Measurements from ENCODE around the gene IL18RAP. TPM values are rescaled to one million over a fixed set of nuclear protein-coding genes. Genes with fewer than 3 reads are reported as not detected.

IL18RAP gene
- total RNA-seq, 1 donor from 2014 or later = 0.45 TPM

DNA sequence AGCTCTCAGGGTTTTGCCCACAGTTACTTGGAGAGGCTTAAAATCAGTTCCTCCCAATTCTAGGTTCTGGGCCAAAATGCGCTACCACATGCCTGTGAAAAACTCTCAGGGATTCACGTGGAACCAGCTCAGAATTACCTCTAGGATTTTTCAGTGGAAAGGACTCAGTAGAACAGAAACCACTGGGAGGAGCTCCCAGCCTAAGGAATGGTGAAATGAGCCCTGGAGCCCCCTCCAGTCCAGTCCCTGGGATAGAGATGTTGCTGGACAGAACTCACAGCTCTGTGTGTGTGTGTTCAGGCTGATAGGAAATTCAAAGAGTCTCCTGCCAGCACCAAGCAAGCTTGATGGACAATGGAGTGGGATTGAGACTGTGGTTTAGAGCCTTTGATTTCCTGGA, 29.0 kb downstream of the IL18RAP start:
- ATAC-seq (no peak), DNase-seq (ENCODE audit: low spot score) (no peak)

GRCh38 chr2:102453501-102453900, 30.5 kb downstream of the IL18RAP start:
- ATAC-seq (no peak), DNase-seq (ENCODE audit: low spot score) (no peak)

GRCh38 chr2:102455061-102455670, 32.2 kb downstream of the IL18RAP start:
- ATAC-seq = no peak
- DNase-seq (ENCODE audit: low spot score) = no peak

DNA sequence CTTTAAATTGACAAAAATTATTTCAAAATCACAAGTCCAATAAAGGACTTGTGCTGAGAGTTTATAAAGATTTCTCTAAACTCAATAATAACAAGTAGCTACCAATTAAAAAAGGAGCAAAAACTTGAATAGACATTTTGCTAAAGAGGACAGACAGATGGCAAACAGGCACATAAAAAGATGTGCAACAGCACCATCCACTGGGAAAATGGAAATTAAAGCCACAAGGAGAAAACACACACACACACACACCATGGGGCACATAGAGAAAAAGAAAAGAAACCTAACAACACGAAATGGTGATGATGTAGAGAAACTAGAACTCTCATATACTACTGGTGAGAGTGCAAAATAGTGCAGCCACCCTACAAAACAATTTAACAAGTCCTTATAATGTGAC, 37.5 kb downstream of the IL18RAP start:
- ATAC-seq (no peak), DNase-seq (ENCODE audit: low spot score) (no peak)

- ATAC-seq (no peak), DNase-seq (ENCODE audit: low spot score) (no peak)
These were observed 38.2 kb downstream of the IL18RAP start for GRCh38 chr2:102461188-102461587.

DNA sequence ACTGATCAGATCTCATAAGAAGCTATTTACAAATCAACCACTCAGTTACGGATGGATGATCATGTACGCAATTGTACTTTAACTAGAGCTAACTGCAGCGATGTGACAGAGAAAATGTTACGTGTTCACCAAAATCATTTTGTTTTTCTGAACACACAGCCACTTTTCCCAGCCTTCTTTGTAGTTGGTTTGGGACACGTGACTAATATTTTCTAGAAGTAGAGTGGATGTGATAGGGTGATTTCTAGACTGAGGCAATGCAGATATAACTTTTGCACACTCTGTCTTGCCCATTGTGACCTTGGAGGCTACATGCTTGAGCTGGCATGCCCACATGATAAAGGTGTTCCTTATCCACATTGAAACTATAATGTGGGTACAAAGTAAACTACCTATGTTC, 40.2 kb downstream of the IL18RAP start:
- DNase-seq (ENCODE audit: low spot score) = no peak
- ATAC-seq = no peak

GRCh38 chr2:102470168-102470567, 47.2 kb downstream of the IL18RAP start:
- no peak for DNase-seq (ENCODE audit: low spot score)
- ATAC-seq = no peak

DNA sequence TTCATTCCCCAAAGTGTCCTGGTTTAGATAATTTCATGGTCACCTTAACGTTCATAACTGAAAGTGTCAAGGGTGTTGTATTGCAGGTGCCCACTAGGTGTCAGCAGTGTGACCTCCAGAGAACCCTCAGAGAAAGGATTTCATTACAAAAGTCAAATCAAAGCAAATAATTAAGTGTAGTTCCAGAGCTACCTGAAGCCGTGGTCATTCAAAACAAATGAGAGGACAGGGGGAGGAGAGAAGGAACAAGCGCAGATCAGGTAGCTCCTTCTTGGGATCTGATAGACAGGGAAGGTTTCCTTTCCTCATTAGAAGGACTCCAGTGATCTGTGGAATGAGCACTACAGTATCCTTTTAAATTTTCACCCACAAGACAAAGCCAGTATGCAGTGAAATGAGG, 50.1 kb downstream of the IL18RAP start, which contains the start of gene SLC9A4:
Gene SLC9A4 (plus strand): TSS at position 207 of the 400 bp plus-strand sequence. CDS start 534 bp downstream, outside the sequence.
- DNase-seq (ENCODE audit: low spot score) = no peak
- ATAC-seq = peak; percentile 97

GRCh38 chr2:102473631-102474030, 50.7 kb downstream of the IL18RAP start:
- ATAC-seq (no peak), DNase-seq (ENCODE audit: low spot score) (no peak)

DNA sequence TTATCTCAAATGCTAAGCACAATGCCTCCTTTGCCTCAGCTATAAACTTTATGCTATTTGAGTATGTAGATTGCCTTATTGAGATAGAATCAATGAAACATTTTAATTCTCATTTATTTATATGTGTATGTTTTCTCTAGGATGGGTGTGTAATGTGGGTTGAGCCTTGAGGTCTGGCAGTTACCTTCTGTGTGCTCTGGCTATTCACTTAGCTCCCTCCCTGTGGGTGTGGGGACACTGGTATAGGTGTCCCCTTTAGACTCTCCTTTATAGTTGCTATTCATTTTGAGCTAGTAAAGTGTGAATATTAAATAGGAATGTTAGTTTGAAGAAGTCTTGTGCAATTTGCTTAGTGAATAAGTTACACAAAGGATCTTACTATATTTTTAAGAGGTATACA, 51.8 kb downstream of the IL18RAP start:
- ATAC-seq = no peak
- no peak for DNase-seq (ENCODE audit: low spot score)

- DNase-seq (ENCODE audit: low spot score) (no peak), ATAC-seq (no peak)
These were observed 55.9 kb downstream of the IL18RAP start for GRCh38 chr2:102478686-102479470.

GRCh38 chr2:102480285-102481195, 57.6 kb downstream of the IL18RAP start:
- no peak for ATAC-seq

GRCh38 chr2:102481931-102482330, 59.0 kb downstream of the IL18RAP start:
- ATAC-seq = no peak
- DNase-seq (ENCODE audit: low spot score) = no peak

More at GRCh38 chr2:102480285-102481195, 57.6 kb downstream of the IL18RAP start:
- no peak for DNase-seq (ENCODE audit: low spot score)

DNA sequence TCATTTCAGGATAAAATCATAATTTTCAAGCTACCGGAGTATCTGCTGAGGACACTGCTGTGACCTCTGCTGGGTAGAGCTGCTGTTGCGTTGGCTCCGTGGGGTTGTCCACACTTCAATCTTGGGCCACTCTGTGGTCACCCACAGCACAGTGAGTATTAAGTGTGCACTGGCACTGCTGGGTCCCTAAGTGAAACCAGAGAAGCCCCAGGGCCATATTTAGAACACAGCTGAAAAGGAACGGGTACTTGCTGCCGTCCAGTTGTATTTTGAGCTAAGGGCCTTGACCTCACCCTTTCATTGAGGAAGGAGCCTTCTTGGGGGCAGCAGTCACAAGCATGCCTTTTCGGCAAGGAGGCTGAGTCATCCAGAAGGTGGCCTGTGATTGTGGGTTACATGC, 60.1 kb downstream of the IL18RAP start:
- ATAC-seq (no peak), DNase-seq (ENCODE audit: low spot score) (no peak)

DNA sequence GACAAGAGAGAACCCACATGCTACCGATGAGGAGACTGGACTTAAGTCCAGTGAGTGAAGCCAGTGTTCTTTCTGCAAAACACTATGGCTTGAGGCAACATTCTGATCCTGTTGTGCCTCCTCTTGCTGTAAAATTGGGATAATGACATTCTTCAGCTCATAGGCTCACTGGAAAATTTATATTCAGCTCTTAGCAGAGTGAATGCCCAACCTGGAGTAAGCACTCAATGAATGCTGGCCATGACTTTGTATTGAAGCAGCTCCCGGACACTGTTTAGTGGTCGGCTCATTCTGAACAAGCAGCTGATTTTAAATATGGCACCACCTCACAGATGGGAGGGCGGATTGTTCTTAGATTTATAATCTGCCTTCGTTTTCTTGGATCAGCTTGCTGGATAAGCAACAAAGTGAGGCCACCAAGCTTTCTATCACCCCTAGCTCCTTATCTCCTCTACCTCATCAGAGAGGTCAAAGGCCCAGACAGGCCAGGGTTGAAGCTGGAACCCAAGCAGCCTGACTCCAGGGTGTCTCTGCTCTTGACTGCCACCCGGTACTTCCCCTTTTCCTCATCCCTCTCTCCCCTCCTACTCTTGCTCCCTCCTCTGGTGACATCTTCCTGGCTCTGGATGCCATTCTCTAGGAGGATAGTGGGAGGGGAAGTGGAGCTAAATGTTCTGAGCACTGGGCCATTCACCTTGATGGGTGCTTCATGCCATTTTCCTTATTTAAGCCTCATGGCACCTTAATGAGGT, 61.5 kb downstream of the IL18RAP start:
- no peak for ATAC-seq
- no peak for DNase-seq (ENCODE audit: low spot score)

DNA sequence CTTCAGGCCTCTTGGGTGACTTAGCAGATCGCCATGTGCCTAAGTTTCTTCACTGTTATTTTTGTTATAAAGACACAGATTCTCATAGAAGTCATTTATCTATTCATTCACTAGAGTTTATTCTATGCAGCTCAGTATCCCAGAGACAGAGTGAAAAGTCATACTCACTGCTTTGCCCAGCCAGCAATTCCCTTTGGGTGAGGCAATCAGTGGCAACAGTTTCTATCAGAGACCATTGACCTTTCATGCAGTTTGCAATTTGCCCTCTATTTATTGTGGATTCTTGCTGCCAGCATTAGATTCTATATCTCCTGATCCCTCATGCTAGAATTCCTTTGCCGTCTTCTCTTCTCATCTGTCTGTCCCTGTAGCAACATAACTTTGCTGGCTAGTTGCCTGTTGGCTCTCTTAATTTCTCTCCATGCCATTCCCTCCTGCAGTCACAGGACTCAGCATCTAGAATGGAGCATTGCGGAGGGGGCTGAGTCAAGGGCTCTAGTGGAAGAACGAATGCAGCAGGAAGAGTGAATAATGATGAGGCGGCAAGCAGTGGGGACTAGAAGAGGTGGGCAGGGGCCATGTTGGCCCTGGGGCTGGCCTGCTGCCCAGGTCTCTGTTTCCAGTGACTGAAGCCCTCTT, 62.3 kb downstream of the IL18RAP start:
- DNase-seq (ENCODE audit: low spot score) (no peak), ATAC-seq (peak; percentile 89)

DNA sequence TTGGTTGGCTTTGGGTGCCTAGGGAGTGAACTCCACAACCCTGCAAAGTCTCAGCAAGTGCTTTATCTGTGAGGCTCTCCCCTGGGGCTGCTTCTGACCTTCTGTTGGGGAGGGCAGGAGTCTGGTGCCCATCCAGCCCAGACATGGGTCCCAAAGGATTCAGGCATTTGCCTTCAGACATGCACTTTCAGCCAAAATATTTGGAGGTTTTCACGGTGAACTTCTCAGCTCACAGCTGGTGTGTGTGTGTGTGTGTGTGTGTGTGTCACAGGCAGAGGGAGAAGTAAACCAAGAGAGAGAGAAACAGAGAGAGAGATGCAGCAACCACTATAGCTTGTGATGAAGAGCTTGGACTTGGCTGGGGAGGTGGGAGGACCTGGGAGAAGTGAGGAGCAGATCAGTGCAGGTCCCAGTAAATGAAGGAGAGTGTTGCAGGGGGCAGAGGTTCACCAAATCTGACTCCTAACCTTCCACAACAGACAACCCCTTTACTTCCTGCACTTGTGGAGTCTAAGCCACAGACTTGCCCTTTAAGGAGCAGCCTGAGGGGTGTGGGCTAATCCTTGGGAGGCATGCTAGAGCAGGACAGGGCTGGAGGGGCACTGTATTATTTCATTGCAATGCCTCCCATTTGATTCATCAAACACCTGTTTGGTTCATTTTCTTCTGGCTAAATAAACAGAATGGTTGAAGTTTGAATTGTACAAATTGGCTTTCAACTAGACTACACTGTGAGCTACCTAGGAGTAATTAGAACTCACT, 64.2 kb downstream of the IL18RAP start:
- ATAC-seq = no peak
- no peak for DNase-seq (ENCODE audit: low spot score)

DNA sequence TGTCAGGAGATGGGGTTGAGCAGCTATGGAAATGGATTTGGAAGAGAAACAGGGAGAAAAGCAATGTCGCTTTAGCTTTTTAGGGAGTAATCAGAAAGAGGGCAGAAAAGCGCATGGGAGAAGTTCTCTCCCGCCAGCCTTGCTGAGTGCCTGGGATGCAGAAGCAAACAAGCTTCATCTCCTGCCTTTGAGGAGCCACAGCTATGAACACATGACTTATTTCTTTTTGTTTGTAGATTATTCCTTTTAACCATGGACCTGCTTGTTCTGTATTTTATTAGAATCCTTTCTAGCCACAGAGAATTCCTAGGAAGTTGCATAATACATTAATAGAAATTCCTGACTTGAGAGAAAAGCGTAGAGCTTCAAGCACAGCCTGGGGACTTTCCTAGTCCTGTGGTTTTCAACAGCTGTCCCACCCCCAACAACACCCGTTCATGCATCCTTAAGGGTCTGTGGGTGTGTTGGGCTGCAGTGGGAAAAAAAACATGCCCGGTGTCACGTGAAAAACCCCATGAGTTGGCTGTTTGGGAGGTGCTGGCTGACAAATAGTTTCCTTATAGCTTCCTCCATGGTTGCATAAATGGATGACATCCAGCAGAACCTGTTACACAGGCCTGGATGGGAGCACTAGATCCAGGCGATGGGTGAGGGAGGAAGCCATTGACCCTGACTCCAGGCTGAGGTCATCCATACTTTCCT, 65.0 kb downstream of the IL18RAP start:
- ATAC-seq (no peak), DNase-seq (ENCODE audit: low spot score) (no peak)

DNA sequence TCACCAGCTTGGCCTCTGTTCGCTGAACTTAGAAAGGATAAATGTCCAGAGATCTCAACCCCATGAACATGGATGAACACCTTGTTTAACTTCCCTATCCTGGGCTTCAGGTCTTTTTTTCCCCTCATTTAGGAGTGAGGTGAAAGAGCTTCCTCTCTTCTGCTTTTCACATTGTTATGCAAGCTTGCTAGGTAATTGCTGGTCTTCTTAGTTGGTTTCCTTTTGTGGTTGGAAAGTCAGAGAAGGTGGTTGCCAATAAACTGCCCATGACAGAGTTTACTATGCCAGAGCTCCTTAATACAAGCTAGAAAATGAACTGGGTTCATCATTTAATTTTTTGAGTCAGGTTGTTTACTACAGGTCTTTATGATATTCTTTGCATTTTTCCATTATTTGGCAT, 66.7 kb downstream of the IL18RAP start:
- no peak for ATAC-seq
- no peak for DNase-seq (ENCODE audit: low spot score)

All from left lobe of liver (tissue), 2 donors.